ENCODE results near the gene FAM193A.
"Not testable (repeated sequence)": the region's sequence is repeated elsewhere in the genome, so short reads cannot be mapped to it uniquely, and the experiment has no call there.

The FAM193A gene

DNA sequence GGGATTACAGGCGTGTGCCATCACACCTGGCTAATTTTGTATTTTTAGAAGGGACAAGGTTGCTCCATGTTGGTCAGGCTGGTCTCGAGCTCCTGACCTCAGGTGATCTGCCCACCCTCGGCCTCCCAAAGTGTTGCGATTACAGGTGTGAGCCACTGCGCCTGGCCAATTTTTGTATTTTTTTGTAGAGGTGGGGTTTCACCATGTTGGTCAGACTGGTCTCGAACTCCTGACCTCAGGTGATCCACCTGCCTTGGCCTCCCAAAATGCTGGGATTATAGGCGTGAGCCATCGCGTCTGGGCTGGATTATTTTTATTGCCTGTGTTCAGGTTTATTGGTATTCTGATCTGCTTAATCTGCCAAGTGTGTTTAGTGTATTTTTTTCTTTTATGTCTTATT lies 82.3 kb downstream of the FAM193A start:
- not testable (repeated sequence) for DNase-seq

DNA sequence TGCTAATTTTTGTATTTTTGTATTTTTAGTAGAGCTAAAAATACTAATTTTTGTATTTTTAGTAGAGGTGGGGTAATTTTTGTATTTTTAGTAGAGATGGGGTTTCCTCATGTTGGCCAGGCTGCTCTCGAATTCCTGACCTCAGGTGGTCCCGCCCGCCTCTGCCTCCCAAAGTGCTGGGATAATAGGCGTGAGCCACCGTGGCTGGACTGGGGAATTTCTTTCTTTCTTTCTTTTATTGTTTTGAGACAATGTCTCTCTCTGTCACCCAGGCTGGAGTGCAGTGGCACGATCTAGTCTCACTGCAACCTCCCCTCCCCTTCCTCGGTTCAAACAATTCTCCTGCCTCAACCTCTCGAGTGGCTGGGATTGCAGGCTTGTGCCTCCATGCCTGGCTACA lies 83.0 kb downstream of the FAM193A start:
- DNase-seq: no peak

DNA sequence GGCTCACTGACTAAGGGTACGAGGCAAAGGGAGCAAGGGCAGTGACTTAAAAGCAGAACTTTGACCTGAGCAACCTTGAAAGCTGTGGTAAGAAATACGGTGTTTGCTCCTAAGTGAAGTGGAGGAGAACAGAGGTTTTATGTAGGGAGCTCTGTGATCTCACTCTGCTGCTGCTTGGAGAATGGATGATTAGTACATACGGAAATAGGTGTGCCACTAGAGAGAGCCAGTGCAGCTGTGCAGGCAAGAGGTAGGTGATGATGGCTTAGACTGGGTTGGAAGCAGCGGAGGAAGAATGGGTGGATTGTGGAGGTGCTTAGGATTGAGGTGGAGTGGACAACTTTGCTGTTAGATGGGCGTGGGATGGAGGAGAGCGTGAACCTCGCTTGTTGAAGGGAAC lies 85.0 kb downstream of the FAM193A start:
- no peak for DNase-seq

- DNase-seq: no peak
Observed at GRCh38 chr4:2623442-2623841, 87.0 kb downstream of the FAM193A start.

- DNase-seq: no peak
Observed at GRCh38 chr4:2624782-2625530, 88.5 kb downstream of the FAM193A start.

- no peak for DNase-seq
Observed at GRCh38 chr4:2626231-2626630, 89.8 kb downstream of the FAM193A start.

GRCh38 chr4:2630556-2631273 lies 94.3 kb downstream of the FAM193A start:
- no peak for DNase-seq

- DNase-seq: no peak
Observed at GRCh38 chr4:2634014-2634413, 97.6 kb downstream of the FAM193A start.

DNA sequence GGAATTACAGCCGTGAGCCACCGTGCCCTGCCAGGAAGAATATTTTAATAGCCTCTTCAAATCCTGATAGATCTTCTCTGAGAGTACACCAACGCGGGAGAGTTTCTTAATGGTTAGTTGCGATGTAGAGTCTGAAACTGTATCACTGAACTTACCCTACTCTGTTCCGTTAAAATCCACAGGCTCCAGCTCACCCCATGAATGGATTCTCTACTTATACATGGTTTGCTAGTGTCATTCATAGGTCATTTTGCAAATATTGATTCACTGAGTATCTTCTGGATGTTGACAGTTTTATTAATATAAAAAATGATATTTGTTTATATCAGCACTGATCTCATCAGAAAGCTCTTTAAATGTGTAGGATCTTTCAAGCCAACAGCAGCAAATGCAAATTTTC lies 99.9 kb downstream of the FAM193A start:
- DNase-seq: no peak

GRCh38 chr4:2636994-2637393 lies 100.5 kb downstream of the FAM193A start:
- DNase-seq: not testable (repeated sequence)

- DNase-seq: peak; percentile 17
Observed at GRCh38 chr4:2637956-2638552, 101.6 kb downstream of the FAM193A start.

DNA sequence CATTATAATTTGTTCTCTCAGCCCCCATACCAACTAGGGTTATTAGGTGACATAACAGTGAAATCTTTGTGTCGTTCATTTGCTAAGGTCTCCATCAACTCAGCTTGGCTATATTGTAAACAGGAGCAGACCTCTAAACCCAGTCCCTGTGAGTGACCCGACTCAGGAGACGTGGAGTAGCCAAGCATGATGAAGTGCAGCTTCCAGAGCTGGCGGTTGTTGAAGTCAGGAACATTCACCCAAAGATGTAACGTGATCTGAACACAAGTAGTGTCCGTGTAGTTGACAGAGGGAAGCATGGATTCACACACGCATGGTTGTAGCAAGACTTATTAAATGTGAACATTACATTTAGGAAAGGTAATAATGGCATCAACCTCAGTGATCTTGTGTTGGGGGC lies 102.3 kb downstream of the FAM193A start:
- DNase-seq: no peak

GRCh38 chr4:2642968-2643367 lies 106.5 kb downstream of the FAM193A start:
- DNase-seq: no peak

DNA sequence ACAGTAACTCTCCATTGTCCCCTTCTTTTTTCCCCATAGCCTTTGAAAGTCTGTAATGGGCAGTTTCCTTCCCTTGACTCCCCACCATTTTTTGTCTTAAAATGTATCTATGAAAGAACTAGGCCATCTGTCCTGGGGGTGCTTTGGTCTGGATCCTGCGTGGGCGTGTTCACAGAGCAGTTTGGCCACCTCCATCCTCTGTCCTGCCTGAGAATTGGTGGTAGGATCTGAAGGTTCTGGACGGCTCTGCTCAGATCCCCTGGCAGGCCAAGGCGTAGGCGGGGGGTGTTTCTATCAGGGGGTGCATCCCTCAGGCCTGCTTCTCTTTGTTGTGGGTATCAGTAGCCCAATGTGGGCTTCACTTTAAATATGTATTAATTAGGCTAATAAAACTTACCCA lies 107.1 kb downstream of the FAM193A start:
- no peak for DNase-seq

- DNase-seq: no peak
Observed at GRCh38 chr4:2646396-2647149, 110.1 kb downstream of the FAM193A start.

- peak; percentile 87 for DNase-seq
Observed at GRCh38 chr4:2647403-2648158, 111.1 kb downstream of the FAM193A start.

DNA sequence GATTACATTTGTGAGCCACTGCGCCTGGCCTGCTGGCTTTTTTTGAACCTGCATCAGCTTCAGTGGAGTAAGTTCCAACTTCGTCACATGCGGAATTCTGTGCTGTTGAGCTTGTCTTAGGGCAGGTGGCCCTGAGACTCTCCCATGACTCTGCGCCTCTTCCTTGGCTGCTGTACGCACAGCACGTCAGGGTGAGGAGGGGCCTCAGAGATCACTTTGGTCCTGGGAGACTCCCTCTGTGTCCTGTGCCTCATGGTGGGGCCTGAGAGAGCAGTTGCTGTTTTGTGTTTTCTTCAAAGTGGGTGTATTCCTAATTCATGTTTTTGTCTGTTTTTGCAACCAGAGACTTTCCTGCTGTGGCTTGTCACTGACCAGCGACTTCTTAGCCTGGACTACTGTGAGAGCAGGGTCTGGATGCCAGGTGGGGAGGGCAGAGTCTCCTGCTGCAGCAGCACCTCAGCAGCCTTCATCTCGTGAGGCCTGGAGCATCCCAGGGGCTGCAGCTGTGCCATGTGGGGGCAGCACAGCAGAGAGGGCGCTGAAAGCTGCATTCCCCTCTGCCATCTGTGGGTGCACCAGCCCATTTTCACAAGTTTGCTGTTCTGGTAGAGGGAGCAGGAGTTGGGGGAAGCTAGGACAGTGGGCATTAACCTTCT lies 111.8 kb downstream of the FAM193A start:
- no peak for DNase-seq

DNA sequence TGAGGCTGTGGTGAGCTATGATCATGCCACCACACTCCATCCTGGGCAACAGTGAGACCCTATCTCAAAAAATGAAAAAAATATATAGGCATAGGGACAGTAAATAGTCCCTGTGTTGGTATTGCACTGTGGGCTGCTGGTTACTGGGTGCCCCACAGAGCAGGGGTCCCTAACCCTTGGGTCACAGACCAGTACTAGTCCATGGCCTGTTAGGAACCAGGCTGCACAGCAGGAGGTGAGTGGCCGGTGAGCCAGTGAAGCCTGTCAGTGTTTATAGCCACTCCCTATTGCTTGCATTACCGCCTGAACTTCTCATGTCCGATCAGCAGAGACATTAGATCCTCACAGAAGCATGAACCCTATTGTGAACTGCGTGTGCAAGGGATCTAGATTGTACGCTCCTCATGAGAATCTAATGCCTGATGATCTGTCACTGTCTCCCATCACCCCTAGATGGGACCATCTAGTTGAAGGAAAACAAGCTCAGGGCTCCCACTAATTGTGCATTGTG lies 113.2 kb downstream of the FAM193A start:
- DNase-seq: no peak

GRCh38 chr4:2650276-2650675 lies 113.8 kb downstream of the FAM193A start:
- no peak for DNase-seq

GRCh38 chr4:2651546-2651945 lies 115.1 kb downstream of the FAM193A start:
- no peak for DNase-seq

GRCh38 chr4:2651998-2652397 lies 115.6 kb downstream of the FAM193A start:
- DNase-seq: peak; percentile 57

All from NCI-H510A treated with DMSO at 0.1 percent for 48 hours (cell line).